NB4 (cell line): ENCODE measurements around the gene SH3BP4.

ENCODE experiments used
- DNase-seq: peaks from one replicate; pipeline ENCODE4 v3.0.0; 2010; ENCODE audit warnings: low read depth
- H3K4me3 ChIP-seq: one replicate; pipeline ENCODE4 v1.5.1; 2011; ENCODE audit warnings: mild to moderate bottlenecking, low read depth, low read length, moderate library complexity
- CTCF ChIP-seq: IDR thresholded peaks from one replicate; pipeline ENCODE4 v1.5.1; 2012; ENCODE audit warnings: low read depth, low read length
- MAX ChIP-seq: IDR thresholded peaks from 2 replicates; pipeline ENCODE4 v1.6.1; 2011; ENCODE audit warnings: low read depth, low read length
- MYC ChIP-seq: IDR thresholded peaks from 2 replicates; pipeline ENCODE4 v1.6.1; 2011; ENCODE audit warnings: low read depth, low read length
- POLR2A ChIP-seq: IDR thresholded peaks from 2 replicates; pipeline ENCODE4 v1.6.1; 2011; ENCODE audit warnings: mild to moderate bottlenecking; ENCODE audit not compliant: insufficient read length; ENCODE audit errors: extremely low read depth

The SH3BP4 gene, protein sequence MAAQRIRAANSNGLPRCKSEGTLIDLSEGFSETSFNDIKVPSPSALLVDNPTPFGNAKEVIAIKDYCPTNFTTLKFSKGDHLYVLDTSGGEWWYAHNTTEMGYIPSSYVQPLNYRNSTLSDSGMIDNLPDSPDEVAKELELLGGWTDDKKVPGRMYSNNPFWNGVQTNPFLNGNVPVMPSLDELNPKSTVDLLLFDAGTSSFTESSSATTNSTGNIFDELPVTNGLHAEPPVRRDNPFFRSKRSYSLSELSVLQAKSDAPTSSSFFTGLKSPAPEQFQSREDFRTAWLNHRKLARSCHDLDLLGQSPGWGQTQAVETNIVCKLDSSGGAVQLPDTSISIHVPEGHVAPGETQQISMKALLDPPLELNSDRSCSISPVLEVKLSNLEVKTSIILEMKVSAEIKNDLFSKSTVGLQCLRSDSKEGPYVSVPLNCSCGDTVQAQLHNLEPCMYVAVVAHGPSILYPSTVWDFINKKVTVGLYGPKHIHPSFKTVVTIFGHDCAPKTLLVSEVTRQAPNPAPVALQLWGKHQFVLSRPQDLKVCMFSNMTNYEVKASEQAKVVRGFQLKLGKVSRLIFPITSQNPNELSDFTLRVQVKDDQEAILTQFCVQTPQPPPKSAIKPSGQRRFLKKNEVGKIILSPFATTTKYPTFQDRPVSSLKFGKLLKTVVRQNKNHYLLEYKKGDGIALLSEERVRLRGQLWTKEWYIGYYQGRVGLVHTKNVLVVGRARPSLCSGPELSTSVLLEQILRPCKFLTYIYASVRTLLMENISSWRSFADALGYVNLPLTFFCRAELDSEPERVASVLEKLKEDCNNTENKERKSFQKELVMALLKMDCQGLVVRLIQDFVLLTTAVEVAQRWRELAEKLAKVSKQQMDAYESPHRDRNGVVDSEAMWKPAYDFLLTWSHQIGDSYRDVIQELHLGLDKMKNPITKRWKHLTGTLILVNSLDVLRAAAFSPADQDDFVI

GRCh38 chr2:234951664-234952269, at the start of gene SH3BP4:
SH3BP4 (plus strand) TSS chr2:234952017; CDS start chr2:235035003, 82,986 bp downstream.
- TF ChIP-seq MYC (no peak), MAX (no peak), POLR2A (no peak), CTCF (no peak)
- DNase-seq = no peak
- H3K4me3 ChIP-seq = no peak within 1 kb of the TSS

- no peak overlapping the region for H3K4me3 ChIP-seq
- DNase-seq = no peak
- TF ChIP-seq MYC (no peak), POLR2A (no peak), MAX (no peak), CTCF (no peak)
These were observed 47.0 kb upstream of the SH3BP4 start for GRCh38 chr2:234904785-234905184.

GRCh38 chr2:234905547-234906265, 46.1 kb upstream of the SH3BP4 start:
- no peak for TF ChIP-seq MAX
- TF ChIP-seq POLR2A = no peak
- no peak for TF ChIP-seq MYC
- TF ChIP-seq CTCF = no peak
- no peak for DNase-seq

DNA sequence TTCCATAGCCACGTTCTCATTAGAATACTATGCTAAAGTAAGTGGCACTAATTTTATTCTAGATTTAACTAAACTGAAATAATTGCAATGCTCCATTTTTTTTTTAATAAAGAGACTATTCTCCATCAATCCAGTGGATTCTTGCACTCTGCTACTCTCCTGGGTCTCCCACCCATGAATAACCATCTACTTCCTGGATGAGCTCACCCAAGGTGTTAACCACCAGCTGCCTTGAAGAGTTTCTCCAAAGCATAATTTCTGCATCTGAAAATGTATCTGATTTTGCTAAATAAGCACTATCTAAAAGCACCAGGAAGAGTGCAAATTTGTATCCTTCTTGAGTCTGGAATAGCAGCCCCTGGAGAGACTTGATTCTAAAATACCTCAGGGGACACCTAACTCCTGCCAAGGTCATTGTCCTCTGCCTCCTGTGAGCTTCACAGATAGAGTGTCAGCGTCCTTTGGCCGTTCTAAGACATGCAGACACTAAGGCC, 41.6 kb upstream of the SH3BP4 start:
- no peak overlapping the region for H3K4me3 ChIP-seq
- no peak for TF ChIP-seq MYC
- no peak for DNase-seq

More at GRCh38 chr2:234905547-234906265, 46.1 kb upstream of the SH3BP4 start:
- H3K4me3 ChIP-seq = no peak overlapping the region

DNA sequence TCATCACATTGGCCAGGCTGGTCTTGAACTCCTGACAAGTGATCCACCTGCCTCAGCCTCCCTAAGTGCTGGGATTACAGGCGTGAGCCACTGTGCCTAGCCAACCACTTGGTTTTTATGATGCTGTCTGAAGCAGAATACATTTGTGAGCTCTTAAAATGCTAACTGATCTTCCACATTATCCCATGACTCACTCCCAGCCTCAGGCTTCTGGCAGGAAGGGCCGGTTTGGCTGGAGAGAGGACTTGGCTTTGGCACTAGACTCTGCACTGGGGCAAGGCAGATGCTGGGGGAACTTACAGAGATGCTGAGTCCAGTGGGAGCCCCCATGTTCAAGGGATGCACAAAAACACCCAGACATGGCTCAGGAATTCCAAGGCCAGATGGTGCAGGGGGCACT, 40.5 kb upstream of the SH3BP4 start:
- no peak for TF ChIP-seq MYC
- DNase-seq = no peak

DNA sequence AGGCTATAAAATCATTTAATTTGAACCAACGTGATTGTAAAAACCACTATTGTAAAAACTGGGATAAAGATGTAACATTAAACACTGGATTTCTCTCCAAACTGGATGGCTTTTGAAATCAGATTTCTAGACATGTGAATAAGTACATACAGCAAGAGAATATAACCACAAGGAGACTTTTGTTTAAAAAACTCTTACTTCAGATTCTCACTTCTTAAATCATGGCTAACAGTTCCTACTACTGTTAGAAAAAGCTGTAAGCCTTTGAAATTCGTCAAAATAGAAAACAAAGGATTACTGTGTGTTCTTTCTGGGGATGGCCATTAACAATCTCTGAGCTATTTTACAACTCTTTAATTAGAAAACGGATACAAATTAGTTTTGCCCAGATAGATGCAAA, 39.4 kb upstream of the SH3BP4 start:
- no peak for TF ChIP-seq MAX
- TF ChIP-seq CTCF = no peak
- TF ChIP-seq POLR2A = no peak
- TF ChIP-seq MYC = no peak
- DNase-seq = no peak
- H3K4me3 ChIP-seq = no peak overlapping the region

More for the DNA sequence above, 40.5 kb upstream of the SH3BP4 start:
- no peak overlapping the region for H3K4me3 ChIP-seq
